Esophagus squamous epithelium (tissue), 5 donors: ENCODE results near the gene HPCAL1. TPM values are rescaled to one million over a fixed set of nuclear protein-coding genes. Genes with fewer than 3 reads are reported as not detected.

Source experiments
- DNase-seq: peaks from one replicate; lab custom pipeline; 2025; lab: John Stamatoyannopoulos, UW
- H3K27ac ChIP-seq, 4 donors: fragments of 200-600 bp; sonication (generic); one replicate each; pipeline ENCODE4 v1.5.1; 2016 to 2019; ENCODE audit warnings: mild to moderate bottlenecking in 1 of 4
- H3K27me3 ChIP-seq, 4 donors: fragments of 200-600 bp; sonication (generic); 1 replicate in 3 of 4; 2 replicates in 1 of 4; pipeline versions ENCODE4 v1.5.1 to v1.6.0; 2017 to 2021; ENCODE audit warnings: antibody characterized with exemption in 1 of 4
- H3K36me3 ChIP-seq, 3 donors: fragments of 200-600 bp; sonication (generic); one replicate each; pipeline ENCODE4 v1.5.1; 2016 to 2019
- H3K4me1 ChIP-seq, 3 donors: fragments of 200-600 bp; sonication (generic); one replicate each; pipeline ENCODE4 v1.5.1; 2017 to 2019
- H3K4me3 ChIP-seq, 4 donors: fragments of 200-600 bp; sonication (generic); 1 replicate in 3 of 4; 2 replicates in 1 of 4; pipeline ENCODE4 v1.5.1; 2016 to 2019; ENCODE audit warnings: mild to moderate bottlenecking in 2 of 4, moderate library complexity in 1 of 4
- H3K9me3 ChIP-seq, 3 donors: fragments of 200-600 bp; sonication (generic); one replicate each; pipeline ENCODE4 v1.5.1; 2016 to 2019
- CTCF ChIP-seq, 6 experiments: fragments of 450-650 bp in 4 of 6; fragments of 200-600 bp in 2 of 6; sonication (generic) in 2 of 6; IDR thresholded peaks; one replicate each; pipeline ENCODE4 v1.5.1; 2016 to 2019; ENCODE audit warnings: antibody characterized with exemption in 6 of 6, mild to moderate bottlenecking in 4 of 6, moderate library complexity in 4 of 6
- POLR2A ChIP-seq, 4 donors: fragments of 450-650 bp; IDR thresholded peaks; one replicate each; pipeline ENCODE4 v1.6.1; 2017; ENCODE audit warnings: antibody characterized with exemption in 4 of 4, mild to moderate bottlenecking in 4 of 4, moderate library complexity in 3 of 4
- WGBS, 2 donors: methylation state at CpG; one replicate each; pipeline ENCODE4 v1.1.5; 2018; 5-methylcytosine and 5-hydroxymethylcytosine counted together
- intact Hi-C: fragments of 100-400 bp; cut with DNase I; formaldehyde crosslinking; loops from one replicate; pipeline ENCODE4 v1.15.0; 2022
- total RNA-seq, 4 donors: library from RNA; depleted of rRNA; stranded (reverse); fragments of >200 nt; gene quantifications; one replicate each; pipeline ENCODE4 v1.1.0, GENCODE V29; 2016
- donor health status: DM: yes; HTN: yes; CAD: no.

Gene HPCAL1
- total RNA-seq, 4 donors from 2014 or later: 13.2 to 26.4 (median 20.5) TPM

GRCh38 chr2:10255189-10256030, 47.3 kb upstream of the HPCAL1 start:
- DNase-seq: no peak
- no peak overlapping the region for H3K27ac ChIP-seq
- H3K27me3 ChIP-seq: peaks cover 0 to 21% (median 0%) of the 10 kb centered on the region in 4 donors
- peaks cover 0 to 3% (median 0%) of the 10 kb centered on the region in 3 donors for H3K9me3 ChIP-seq
- H3K4me1 ChIP-seq: no peaks in the 10 kb centered on the region
- intact Hi-C loops: no loop called here
- no peak overlapping the region for H3K4me3 ChIP-seq
- WGBS, 2 donors: 74% methylated on average over 15 of the region's 18 CpGs; no CpG with 5 or more reads in 1 of the 2 donors
- TF ChIP-seq POLR2A (IDR thresholded peaks at IDR 0.05) (no peak), CTCF (IDR thresholded peaks at IDR 0.05) (no peak)
- H3K36me3 ChIP-seq: no peaks in the 10 kb centered on the region

GRCh38 chr2:10256031-10256514, 46.6 kb upstream of the HPCAL1 start:
- WGBS, 2 donors: 69 to 75% methylated on average over 8 to 14 of the region's 15 CpGs
- intact Hi-C loops: no loop called here
- Histone ChIP-seq H3K36me3 (no peaks in the 10 kb centered on the region), H3K9me3 (no peaks in the 10 kb centered on the region), H3K27me3 (peaks cover 0 to 21% (median 0%) of the 10 kb centered on the region in 4 donors), H3K4me1 (no peaks in the 10 kb centered on the region), H3K27ac (no peak overlapping the region), H3K4me3 (no peak overlapping the region)
- TF ChIP-seq CTCF (IDR thresholded peaks at IDR 0.05) (no peak), POLR2A (IDR thresholded peaks at IDR 0.05) (no peak)
- no peak for DNase-seq

- H3K36me3 ChIP-seq: no peaks in the 10 kb centered on the region
- DNase-seq: no peak
- H3K27ac ChIP-seq: no peak overlapping the region
Observed at GRCh38 chr2:10256515-10257031, 46.1 kb upstream of the HPCAL1 start.

GRCh38 chr2:10257036-10257435, 45.7 kb upstream of the HPCAL1 start:
- intact Hi-C loops: no loop called here
- WGBS, 2 donors: 50 to 68% methylated on average over 2 to 6 of the region's 9 CpGs
- Histone ChIP-seq H3K4me3 (no peak overlapping the region), H3K4me1 (no peaks in the 10 kb centered on the region), H3K36me3 (no peaks in the 10 kb centered on the region), H3K27me3 (peaks cover 0 to 26% (median 0%) of the 10 kb centered on the region in 4 donors), H3K9me3 (no peaks in the 10 kb centered on the region), H3K27ac (no peak overlapping the region)
- no peak for DNase-seq
- TF ChIP-seq POLR2A (IDR thresholded peaks at IDR 0.05) (no peak), CTCF (IDR thresholded peaks at IDR 0.05) (no peak)

More at GRCh38 chr2:10256515-10257031, 46.1 kb upstream of the HPCAL1 start:
- Histone ChIP-seq H3K27me3 (peaks cover 0 to 21% (median 0%) of the 10 kb centered on the region in 4 donors), H3K4me1 (no peaks in the 10 kb centered on the region), H3K4me3 (no peak overlapping the region), H3K9me3 (no peaks in the 10 kb centered on the region)
- intact Hi-C loops: no loop called here
- TF ChIP-seq POLR2A (IDR thresholded peaks at IDR 0.05) (no peak), CTCF (IDR thresholded peaks at IDR 0.05) (no peak)
- 62 to 73% methylated on average over 3 to 10 of the region's 17 CpGs for WGBS, 2 donors
